Caco-2 (cell line): ENCODE measurements around the gene DNAJB12. TPM values are rescaled to one million over a fixed set of nuclear protein-coding genes. Genes with fewer than 3 reads are reported as not detected.

Experiments used
- BruUV-seq: library from RNA; stranded (reverse); fragments of 400-500 nt; replicated peaks from 2 replicates; lab custom pipeline; 2021; lab: Mats Ljungman, UMichigan
- CTCF ChIA-PET: fragments of 300-600 bp; sonication (Branson Sonifier 250); formaldehyde crosslinking; loops from one replicate; lab custom pipeline; 2022; ENCODE audit warnings: antibody characterized with exemption; lab: Charles Lee
- POLR2A ChIA-PET: fragments of 300-600 bp; sonication (Branson Sonifier 250); formaldehyde crosslinking; loops from one replicate; lab custom pipeline; 2022; ENCODE audit warnings: antibody characterized with exemption; lab: Charles Lee
- DNase-seq, 2 experiments: peaks; one replicate each; pipeline versions ENCODE4 v3.0.0 to v3.0.0-alpha.2; 2020 to 2022
- H3K27me3 ChIP-seq: replicated peaks from 2 replicates; pipeline ENCODE4 v1.6.0; 2011; ENCODE audit warnings: low read length; ENCODE audit not compliant: control insufficient read depth, insufficient read depth
- H3K36me3 ChIP-seq: 2 replicates; pipeline ENCODE4 v1.5.1; 2011; ENCODE audit warnings: low read length; ENCODE audit not compliant: control insufficient read depth, insufficient read depth
- H3K4me1 ChIP-seq: fragments of 250-450 bp; sonication (Bioruptor Pico); 2 replicates; pipeline ENCODE4 v1.5.1; 2020; ENCODE audit warnings: mild to moderate bottlenecking
- H3K4me3 ChIP-seq: 2 replicates; pipeline ENCODE4 v1.5.1; 2011; ENCODE audit warnings: low read depth, mild to moderate bottlenecking, control low read depth, low read length
- H3K9me3 ChIP-seq: fragments of 250-450 bp; sonication (Bioruptor Pico); 2 replicates; pipeline ENCODE4 v1.5.1; 2020; ENCODE audit warnings: mild to moderate bottlenecking, moderate library complexity
- H3K27ac Mint-ChIP-seq: one replicate; pipeline ENCODE4 v1.8.0; 2022; ENCODE audit warnings: mixed read lengths; ENCODE audit not compliant: unreplicated experiment
- H3K27me3 Mint-ChIP-seq: one replicate; pipeline ENCODE4 v1.8.0; 2022; ENCODE audit warnings: mixed read lengths; ENCODE audit not compliant: insufficient read depth, unreplicated experiment
- H3K36me3 Mint-ChIP-seq: one replicate; pipeline ENCODE4 v1.8.0; 2022; ENCODE audit warnings: mild to moderate bottlenecking, mixed read lengths; ENCODE audit not compliant: insufficient read depth, unreplicated experiment
- H3K4me1 Mint-ChIP-seq: one replicate; pipeline ENCODE4 v1.8.0; 2022; ENCODE audit warnings: low read depth, mixed read lengths; ENCODE audit not compliant: unreplicated experiment
- H3K4me3 Mint-ChIP-seq: one replicate; pipeline ENCODE4 v1.8.0; 2022; ENCODE audit warnings: mild to moderate bottlenecking, moderate library complexity, mixed read lengths; ENCODE audit not compliant: unreplicated experiment
- H3K9me3 Mint-ChIP-seq: one replicate; pipeline ENCODE4 v1.8.0; 2022; ENCODE audit warnings: mixed read lengths; ENCODE audit not compliant: unreplicated experiment
- CTCF ChIP-seq, 2 experiments: fragments of 200-600 bp in 1 of 2; IDR thresholded peaks; 1 replicate in 1 of 2; 2 replicates in 1 of 2; pipeline versions ENCODE4 v1.5.1 to v1.8.0; 2011 to 2022; ENCODE audit warnings: antibody characterized with exemption in 1 of 2, control low read depth in 1 of 2, inconsistent platforms in 1 of 2, low read depth in 1 of 2, low read length in 1 of 2, mild to moderate bottlenecking in 1 of 2, moderate library complexity in 1 of 2; ENCODE audit not compliant: insufficient read depth in 1 of 2, severe bottlenecking in 1 of 2, unreplicated experiment in 1 of 2
- intact Hi-C: fragments of 100-400 bp; cut with micrococcal nuclease; formaldehyde crosslinking; loops from one replicate; pipeline ENCODE4 v1.10.0; 2022; ENCODE audit not compliant: unreplicated experiment
- total RNA-seq: library from RNA; stranded (reverse); gene quantifications from 2 replicates; pipeline ENCODE4 v1.2.3, GENCODE V29; 2022

The DNAJB12 gene
- total RNA-seq, 1 experiment from 2014 or later, result 56.0 TPM

DNA sequence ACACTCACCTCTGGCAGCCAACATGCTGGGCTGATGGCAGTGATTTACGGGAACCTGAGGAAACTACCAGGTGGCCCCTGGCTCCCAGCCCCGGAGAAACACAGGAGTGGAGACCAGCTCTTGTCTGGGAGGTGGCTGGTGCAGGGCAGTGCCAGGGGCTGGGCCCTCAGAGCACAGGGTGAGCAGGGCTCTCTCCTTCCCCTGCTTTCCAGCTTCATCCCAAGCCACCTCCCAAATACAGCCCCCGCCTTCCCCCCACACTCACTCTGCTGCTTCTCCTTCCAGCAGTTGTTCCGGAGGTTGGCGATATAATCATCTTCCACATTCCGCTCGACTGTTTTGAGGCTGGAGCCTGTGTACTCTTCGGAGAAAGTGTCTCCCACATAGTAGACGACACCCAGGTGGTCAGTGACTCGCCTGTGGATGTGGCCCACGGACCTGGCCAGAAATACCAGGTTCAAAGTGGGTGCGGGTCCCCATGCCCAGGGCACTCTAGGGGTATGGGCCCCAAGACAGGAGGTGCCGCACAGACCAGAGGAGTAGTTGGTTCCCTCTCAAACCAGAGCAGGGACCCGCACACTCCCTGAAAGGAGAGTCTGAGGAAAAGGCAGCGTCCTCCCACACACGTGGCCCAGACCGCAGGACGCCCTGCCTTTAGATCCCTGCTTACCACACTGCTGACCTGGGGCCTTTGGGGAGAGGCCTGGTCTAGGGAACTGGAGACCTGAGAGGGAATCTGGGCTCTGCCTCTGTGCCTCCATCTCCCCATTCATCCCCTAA, 18.3 kb downstream of the DNAJB12 start:
- Histone ChIP-seq H3K4me1 (no peaks in the 10 kb centered on the region), H3K36me3 (peaks cover 5% of the 10 kb centered on the region), H3K4me3 (no peak overlapping the region), H3K27me3 (no peaks in the 10 kb centered on the region), H3K9me3 (no peaks in the 10 kb centered on the region)
- H3K9me3 Mint-ChIP-seq, result no peaks in the 10 kb centered on the region
- H3K36me3 Mint-ChIP-seq, result peaks cover 64% of the 10 kb centered on the region
- no peaks in the 10 kb centered on the region for H3K4me1 Mint-ChIP-seq
- H3K4me3 Mint-ChIP-seq, result no peak overlapping the region
- intact Hi-C loops, result loop anchor here (1.0 kb wide), 1 partner anchor 288 kb away; no protein-coding TSS in a partner anchor
- POLR2A ChIA-PET, result no interaction called here
- H3K27me3 Mint-ChIP-seq, result no peaks in the 10 kb centered on the region
- TF ChIP-seq CTCF (IDR thresholded peaks at IDR 0.05; ENCODE audit: insufficient read depth in 1 of 2, low read depth in 1 of 2, low read length in 1 of 2, severe bottlenecking in 1 of 2, unreplicated experiment in 1 of 2), result no peak
- BruUV-seq, result no TSS peak
- no peak for DNase-seq
- CTCF ChIA-PET, result interaction anchor here (0.6 to 1.5 kb wide), 8 partner anchors 8 to 293 kb away, joined by 3 to 7 read pairs (median 4); no protein-coding TSS in a partner anchor
- no peak overlapping the region for H3K27ac Mint-ChIP-seq

DNA sequence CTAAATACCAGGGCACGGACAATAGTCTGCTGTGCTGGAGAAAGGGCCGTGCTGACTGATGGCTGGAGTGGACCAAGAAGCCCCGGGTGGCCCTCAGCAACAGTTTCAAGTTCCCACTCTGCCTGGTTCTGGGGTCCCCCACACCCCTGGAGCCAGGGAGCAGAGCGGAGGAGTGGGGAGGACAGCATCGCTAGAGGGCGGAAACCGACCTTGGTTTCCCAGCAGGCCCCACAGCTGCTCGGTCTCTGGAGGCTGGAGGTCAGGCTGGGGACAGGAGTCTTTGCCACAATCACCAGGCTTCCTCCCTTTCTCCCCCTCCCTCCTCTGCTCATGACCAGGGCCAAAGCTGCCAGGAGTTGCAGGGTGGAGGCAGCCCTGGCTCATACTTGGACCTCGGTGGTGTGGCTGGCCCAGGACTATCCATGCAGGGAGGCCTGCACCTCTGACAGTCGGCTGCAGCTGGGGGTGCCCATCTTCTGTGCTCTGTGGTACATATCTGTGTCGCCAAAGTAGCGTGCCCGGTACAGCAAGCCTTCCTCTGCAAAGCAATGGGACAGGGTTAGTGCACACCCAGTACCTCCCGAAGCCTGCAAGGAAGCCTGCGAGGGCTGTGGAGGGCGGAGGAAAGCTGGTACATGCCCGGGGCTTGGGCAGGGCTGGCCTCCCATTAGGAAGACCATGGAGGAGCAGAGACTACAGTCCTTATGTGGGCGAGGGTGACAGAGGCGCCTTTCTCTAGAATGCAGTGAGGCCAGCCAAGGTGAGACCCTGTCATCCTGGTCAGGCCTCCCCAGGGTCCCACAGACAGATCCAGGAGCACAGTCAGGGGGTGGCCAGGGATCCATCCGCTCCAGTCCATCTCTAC, 19.1 kb downstream of the DNAJB12 start:
- intact Hi-C loops, result no loop called here
- Mint-ChIP-seq H3K27me3 (no peaks in the 10 kb centered on the region), H3K27ac (no peak overlapping the region), H3K4me3 (no peak overlapping the region), H3K9me3 (no peaks in the 10 kb centered on the region), H3K36me3 (peaks cover 57% of the 10 kb centered on the region), H3K4me1 (no peaks in the 10 kb centered on the region)
- H3K9me3 ChIP-seq, result no peaks in the 10 kb centered on the region
- peaks cover 3% of the 10 kb centered on the region; the same call in 1 of the 2 replicates for H3K36me3 ChIP-seq
- no peak for TF ChIP-seq CTCF (IDR thresholded peaks at IDR 0.05; ENCODE audit: insufficient read depth in 1 of 2, low read depth in 1 of 2, low read length in 1 of 2, severe bottlenecking in 1 of 2, unreplicated experiment in 1 of 2)
- no peak overlapping the region for H3K4me3 ChIP-seq
- CTCF ChIA-PET, result no interaction called here
- 0 out of 2 replicates have a peak, but pooled peaks cover 3% of the 10 kb centered on the region for H3K4me1 ChIP-seq
- POLR2A ChIA-PET, result no interaction called here
- H3K27me3 ChIP-seq, result no peaks in the 10 kb centered on the region
- no TSS peak for BruUV-seq
- no peak for DNase-seq

DNA sequence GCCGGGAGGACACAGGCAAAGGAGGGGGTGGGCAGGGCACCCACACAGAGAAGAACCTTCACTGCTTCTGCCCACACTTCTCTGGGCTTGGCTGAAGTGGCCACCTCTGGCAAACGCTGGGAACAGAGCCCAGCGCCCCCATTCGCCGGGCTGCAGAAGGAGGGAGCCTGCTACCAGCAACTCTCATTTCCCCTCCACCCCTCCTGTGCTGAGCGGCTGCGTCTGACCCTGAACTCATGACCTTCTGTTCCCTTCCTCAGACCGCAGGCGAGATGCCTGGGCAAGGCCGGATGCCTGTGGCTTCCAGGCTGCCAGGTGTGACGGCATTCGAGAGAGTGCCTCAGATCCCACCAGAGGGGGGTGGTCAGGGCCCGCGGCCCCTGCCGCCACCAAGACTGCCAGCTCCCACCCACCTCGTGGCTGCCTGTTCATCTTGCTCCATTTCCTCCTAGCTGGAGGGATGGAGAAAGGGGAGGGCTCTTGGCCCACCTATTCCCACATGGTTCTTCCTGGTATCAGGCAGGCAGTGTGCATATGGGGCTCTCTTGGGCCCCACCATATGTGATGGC, 19.8 kb downstream of the DNAJB12 start:
- peaks cover 2% of the 10 kb centered on the region; the same call in 1 of the 2 replicates for H3K36me3 ChIP-seq
- no peak overlapping the region for H3K4me3 Mint-ChIP-seq
- no peak for TF ChIP-seq CTCF (IDR thresholded peaks at IDR 0.05; ENCODE audit: insufficient read depth in 1 of 2, low read depth in 1 of 2, low read length in 1 of 2, severe bottlenecking in 1 of 2, unreplicated experiment in 1 of 2)
- 0 out of 2 replicates have a peak, but pooled peaks cover 5% of the 10 kb centered on the region for H3K4me1 ChIP-seq
- no peak overlapping the region for H3K27ac Mint-ChIP-seq
- no peak for DNase-seq
- H3K9me3 ChIP-seq, result no peaks in the 10 kb centered on the region
- CTCF ChIA-PET, result no interaction called here
- H3K36me3 Mint-ChIP-seq, result peaks cover 56% of the 10 kb centered on the region
- H3K27me3 Mint-ChIP-seq, result no peaks in the 10 kb centered on the region
- H3K4me3 ChIP-seq, result no peak overlapping the region
- BruUV-seq, result no TSS peak
- peaks cover 4% of the 10 kb centered on the region for H3K4me1 Mint-ChIP-seq
- intact Hi-C loops, result no loop called here
- H3K27me3 ChIP-seq, result no peaks in the 10 kb centered on the region
- H3K9me3 Mint-ChIP-seq, result no peaks in the 10 kb centered on the region
- POLR2A ChIA-PET, result no interaction called here
